Measurements from ENCODE around the gene TBC1D23. TPM values are rescaled to one million over a fixed set of nuclear protein-coding genes. Genes with fewer than 3 reads are reported as not detected.
"Not testable (repeated sequence)": the region's sequence is repeated elsewhere in the genome, so short reads cannot be mapped to it uniquely, and the experiment has no call there.

The TBC1D23 gene
- total RNA-seq, 1 experiment from 2014 or later, result 34.8 TPM

DNA sequence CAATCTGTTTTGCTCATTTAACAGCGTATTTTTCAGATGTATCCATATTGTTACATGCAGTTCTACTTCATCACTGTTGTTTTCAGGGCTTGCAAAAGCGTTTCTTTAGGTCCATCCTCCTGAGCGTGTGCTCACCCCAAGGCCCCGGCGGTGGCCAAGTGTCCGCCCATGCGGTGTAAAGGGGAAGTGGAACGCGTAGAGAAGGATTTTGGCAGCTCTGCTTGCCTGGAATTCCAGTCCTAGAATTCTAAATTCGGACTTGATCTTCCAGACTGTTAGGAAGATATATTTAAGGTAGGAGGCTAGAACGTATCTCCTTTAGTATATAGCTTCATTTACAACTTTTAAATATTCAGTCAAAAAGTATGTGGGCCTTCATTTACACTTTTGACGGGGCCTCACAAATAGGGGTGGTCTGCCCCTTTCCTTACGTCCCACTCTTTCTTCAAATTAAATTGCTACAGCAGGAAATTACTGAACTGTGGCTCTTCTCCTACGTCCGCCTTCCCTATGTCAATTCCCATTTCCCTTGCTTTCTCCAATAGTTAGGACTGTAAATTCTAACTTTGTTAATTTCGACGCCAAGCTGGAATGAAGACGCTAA, 609 bp upstream of the TBC1D23 start:
- BruUV-seq (replicated peaks), result TSS peak; percentile 85
- H3K27ac Mint-ChIP-seq (ENCODE audit: low read depth, unreplicated experiment), result peak overlapping the region; percentile 95
- H3K4me1 Mint-ChIP-seq (ENCODE audit: insufficient read depth, unreplicated experiment), result peaks cover 45% of the 10 kb centered on the region
- intact Hi-C loops (cut with micrococcal nuclease), result no loop called here
- POLR2A ChIA-PET, result interaction anchor here (0.6 to 2.5 kb wide), 44 partner anchors 10 to 1416 kb away, joined by 3 to 35 read pairs (median 4); partner anchors contain the start of genes CMSS1, LNP1, NIT2 and TOMM70
- TF ChIP-seq, protein P1, sequence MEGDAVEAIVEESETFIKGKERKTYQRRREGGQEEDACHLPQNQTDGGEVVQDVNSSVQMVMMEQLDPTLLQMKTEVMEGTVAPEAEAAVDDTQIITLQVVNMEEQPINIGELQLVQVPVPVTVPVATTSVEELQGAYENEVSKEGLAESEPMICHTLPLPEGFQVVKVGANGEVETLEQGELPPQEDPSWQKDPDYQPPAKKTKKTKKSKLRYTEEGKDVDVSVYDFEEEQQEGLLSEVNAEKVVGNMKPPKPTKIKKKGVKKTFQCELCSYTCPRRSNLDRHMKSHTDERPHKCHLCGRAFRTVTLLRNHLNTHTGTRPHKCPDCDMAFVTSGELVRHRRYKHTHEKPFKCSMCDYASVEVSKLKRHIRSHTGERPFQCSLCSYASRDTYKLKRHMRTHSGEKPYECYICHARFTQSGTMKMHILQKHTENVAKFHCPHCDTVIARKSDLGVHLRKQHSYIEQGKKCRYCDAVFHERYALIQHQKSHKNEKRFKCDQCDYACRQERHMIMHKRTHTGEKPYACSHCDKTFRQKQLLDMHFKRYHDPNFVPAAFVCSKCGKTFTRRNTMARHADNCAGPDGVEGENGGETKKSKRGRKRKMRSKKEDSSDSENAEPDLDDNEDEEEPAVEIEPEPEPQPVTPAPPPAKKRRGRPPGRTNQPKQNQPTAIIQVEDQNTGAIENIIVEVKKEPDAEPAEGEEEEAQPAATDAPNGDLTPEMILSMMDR (IDR thresholded peaks at IDR 0.05; ENCODE audit: unreplicated experiment), result no peak
- H3K27me3 Mint-ChIP-seq (ENCODE audit: insufficient read depth, unreplicated experiment), result no peaks in the 10 kb centered on the region
- peaks cover 6% of the 10 kb centered on the region for H3K36me3 Mint-ChIP-seq (ENCODE audit: insufficient read depth, unreplicated experiment)
- H3K4me3 Mint-ChIP-seq (ENCODE audit: unreplicated experiment), result peak overlapping the region; percentile 78
- peak; percentile 22 for DNase-seq (ENCODE audit: unreplicated experiment)
- H3K9me3 Mint-ChIP-seq (ENCODE audit: unreplicated experiment), result no peaks in the 10 kb centered on the region
- CTCF ChIA-PET, result interaction anchor here (0.7 to 3.4 kb wide), 10 partner anchors 9 to 443 kb away, joined by 3 to 18 read pairs (median 4); partner anchors contain the start of gene CMSS1

DNA sequence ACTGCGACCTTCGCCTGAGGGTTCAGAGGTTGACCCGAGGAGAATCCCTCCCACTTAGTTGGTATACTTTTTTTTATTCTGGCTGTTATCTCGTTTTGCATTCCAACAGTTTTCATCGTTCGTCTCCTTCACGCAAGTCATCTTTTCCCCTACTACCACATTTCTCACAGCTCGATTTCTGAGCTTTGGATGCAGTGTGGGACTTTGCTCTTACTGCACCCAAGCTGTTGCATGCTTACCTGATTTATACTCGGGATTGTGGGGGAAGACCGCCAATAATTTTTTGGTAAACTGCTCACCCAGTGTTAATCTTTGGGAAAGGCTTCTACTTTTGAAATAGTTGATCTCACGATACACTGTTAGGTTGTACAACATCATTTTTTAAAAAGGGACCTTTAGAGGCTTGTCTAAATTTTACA, 702 bp downstream of the TBC1D23 start:
- Mint-ChIP-seq H3K27ac (ENCODE audit: low read depth, unreplicated experiment) (peak overlapping the region; percentile 95), H3K4me3 (ENCODE audit: unreplicated experiment) (peak overlapping the region; percentile 78), H3K27me3 (ENCODE audit: insufficient read depth, unreplicated experiment) (no peaks in the 10 kb centered on the region), H3K4me1 (ENCODE audit: insufficient read depth, unreplicated experiment) (peaks cover 45% of the 10 kb centered on the region), H3K9me3 (ENCODE audit: unreplicated experiment) (no peaks in the 10 kb centered on the region), H3K36me3 (ENCODE audit: insufficient read depth, unreplicated experiment) (peaks cover 6% of the 10 kb centered on the region)
- DNase-seq (ENCODE audit: unreplicated experiment), result no peak
- BruUV-seq (replicated peaks), result TSS peak; percentile 64
- CTCF ChIA-PET, result interaction anchor here (0.6 to 3.4 kb wide), 6 partner anchors 170 to 1564 kb away, joined by 3 to 18 read pairs (median 3); no protein-coding TSS in a partner anchor
- TF ChIP-seq, protein P1 (IDR thresholded peaks at IDR 0.05; ENCODE audit: unreplicated experiment), result no peak
- POLR2A ChIA-PET, result interaction anchor here (0.7 to 2.5 kb wide), 21 partner anchors 8 to 444 kb away, joined by 3 to 35 read pairs (median 5); partner anchors contain the start of genes CMSS1 and NIT2
- intact Hi-C loops (cut with micrococcal nuclease), result no loop called here

DNA sequence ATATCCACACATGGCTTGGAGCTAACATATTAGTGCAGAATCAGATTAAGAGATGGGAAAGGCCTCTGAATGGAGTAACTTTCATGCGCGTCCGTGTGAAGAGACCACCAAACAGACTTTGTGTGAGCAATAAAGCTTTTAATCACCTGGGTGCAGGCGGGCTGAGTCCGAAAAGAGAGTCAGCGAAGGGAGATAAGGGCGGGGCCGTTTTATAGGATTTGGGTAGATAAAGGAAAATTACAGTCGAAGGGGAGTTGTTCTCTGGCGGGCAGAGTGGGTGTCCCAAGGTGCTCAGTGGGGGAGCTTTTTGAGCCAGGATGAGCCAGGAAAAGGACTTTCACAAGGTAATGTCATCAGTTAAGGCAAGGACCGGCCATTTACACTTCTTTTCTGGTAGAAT, 2.1 kb downstream of the TBC1D23 start:
- Mint-ChIP-seq H3K27ac (ENCODE audit: low read depth, unreplicated experiment) (peak overlapping the region; percentile 54), H3K4me3 (ENCODE audit: unreplicated experiment) (peak overlapping the region; percentile 46), H3K4me1 (ENCODE audit: insufficient read depth, unreplicated experiment) (peaks cover 45% of the 10 kb centered on the region)
- BruUV-seq (replicated peaks); DNase-seq (ENCODE audit: unreplicated experiment); H3K9me3 Mint-ChIP-seq (ENCODE audit: unreplicated experiment); H3K27me3 Mint-ChIP-seq (ENCODE audit: insufficient read depth, unreplicated experiment); intact Hi-C loops (cut with micrococcal nuclease); H3K36me3 Mint-ChIP-seq (ENCODE audit: insufficient read depth, unreplicated experiment): not testable (repeated sequence)
- ChIA-PET CTCF (interaction anchor here (0.5 to 3.4 kb wide), 4 partner anchors 9 to 419 kb away, joined by 3 to 18 read pairs (median 4); no protein-coding TSS in a partner anchor), POLR2A (interaction anchor here (0.6 to 1.3 kb wide), 4 partner anchors 61 to 260 kb away, joined by 3 to 5 read pairs (median 3); no protein-coding TSS in a partner anchor)

DNA sequence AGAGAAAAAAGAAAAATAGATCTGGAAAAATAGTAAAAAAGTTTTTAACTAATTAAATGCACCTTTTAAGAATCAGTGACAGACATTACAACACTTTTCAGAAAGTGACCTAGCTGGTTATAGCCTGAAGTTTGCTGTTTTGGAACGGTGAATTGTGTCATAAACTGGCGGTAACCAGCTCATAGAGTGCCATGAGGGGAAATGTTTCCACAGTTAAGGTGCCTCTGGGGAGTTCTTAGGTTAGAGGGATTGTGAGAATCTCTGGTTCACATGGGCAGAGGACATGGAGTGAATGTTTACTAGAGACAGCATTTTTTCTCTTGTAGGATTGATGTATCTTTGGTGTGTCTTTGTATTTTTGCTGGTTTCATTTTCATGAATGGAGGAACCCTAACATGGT, 2.8 kb downstream of the TBC1D23 start:
- CTCF ChIA-PET, result interaction anchor here (0.5 to 1.3 kb wide), 3 partner anchors 53 to 154 kb away, joined by 3 read pairs; no protein-coding TSS in a partner anchor
- Mint-ChIP-seq H3K4me3 (ENCODE audit: unreplicated experiment) (peak overlapping the region; percentile 46), H3K27me3 (ENCODE audit: insufficient read depth, unreplicated experiment) (no peaks in the 10 kb centered on the region), H3K27ac (ENCODE audit: low read depth, unreplicated experiment) (peak overlapping the region; percentile 54), H3K9me3 (ENCODE audit: unreplicated experiment) (no peaks in the 10 kb centered on the region), H3K36me3 (ENCODE audit: insufficient read depth, unreplicated experiment) (peaks cover 6% of the 10 kb centered on the region), H3K4me1 (ENCODE audit: insufficient read depth, unreplicated experiment) (peaks cover 45% of the 10 kb centered on the region)
- BruUV-seq (replicated peaks), result no TSS peak
- TF ChIP-seq, protein P1 (IDR thresholded peaks at IDR 0.05; ENCODE audit: unreplicated experiment), result no peak
- no peak for DNase-seq (ENCODE audit: unreplicated experiment)
- intact Hi-C loops (cut with micrococcal nuclease), result no loop called here
- POLR2A ChIA-PET, result interaction anchor here (0.6 to 1.9 kb wide), 3 partner anchors 71 to 491 kb away, joined by 3 to 5 read pairs (median 4); no protein-coding TSS in a partner anchor

Measured in MCF 10A (cell line).